Hepatocyte (in vitro differentiated cells): ENCODE results near the gene SLC39A1.
"Not testable (repeated sequence)": the region's sequence is repeated elsewhere in the genome, so short reads cannot be mapped to it uniquely, and the experiment has no call there.

Experiments
- CTCF ChIP-seq: fragments of 200-600 bp; sonication (generic); IDR thresholded peaks from 2 replicates; pipeline ENCODE4 v1.5.1; 2016; ENCODE audit warnings: antibody characterized with exemption, mild to moderate bottlenecking; ENCODE audit not compliant: poor library complexity
- EZH2 ChIP-seq: fragments of 200-600 bp; sonication (generic); IDR thresholded peaks from 2 replicates; pipeline ENCODE4 v1.6.1; 2016; ENCODE audit warnings: antibody characterized with exemption, mild to moderate bottlenecking, borderline replicate concordance

DNA sequence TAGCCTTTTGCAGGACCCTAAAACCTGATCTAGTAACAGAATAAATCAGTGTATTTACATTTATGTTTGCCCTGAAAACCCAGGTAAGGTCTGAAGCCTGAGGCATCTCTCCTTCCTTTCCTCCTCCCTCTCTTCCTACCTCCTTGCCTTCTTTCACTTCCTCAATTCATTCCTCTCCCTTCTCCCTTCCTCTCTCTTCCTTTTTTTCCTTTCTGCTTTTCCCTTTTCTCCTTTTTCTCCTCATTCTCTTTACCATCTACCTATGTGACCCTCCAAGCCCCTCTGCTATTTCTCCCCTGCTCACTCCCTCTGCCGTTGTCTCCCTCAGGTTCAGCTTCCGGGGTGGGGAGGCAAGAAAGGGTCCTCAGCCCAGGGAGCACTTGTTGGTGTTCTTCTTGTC is 18.4 kb upstream of the SLC39A1 start:
- TF ChIP-seq CTCF, EZH2: not testable (repeated sequence)
